Skeletal muscle tissue (tissue), 4 donors: ENCODE results near the gene ARL5C. TPM values are rescaled to one million over a fixed set of nuclear protein-coding genes. Genes with fewer than 3 reads are reported as not detected.

Experiments
- H3K27ac ChIP-seq: one replicate; pipeline ENCODE4 v1.7.0; 2013; ENCODE audit warnings: mild to moderate bottlenecking, low read depth, low read length, inconsistent platforms
- H3K27me3 ChIP-seq, 3 donors: one replicate each; pipeline ENCODE4 v1.7.0; 2013; ENCODE audit warnings: low read length in 3 of 3; ENCODE audit not compliant: control insufficient read depth in 3 of 3, insufficient read depth in 3 of 3
- H3K36me3 ChIP-seq, 3 donors: one replicate each; pipeline ENCODE4 v1.7.0; 2013; ENCODE audit warnings: low read length in 3 of 3; ENCODE audit not compliant: control insufficient read depth in 3 of 3, insufficient read depth in 3 of 3
- H3K4me1 ChIP-seq, 3 donors: one replicate each; pipeline ENCODE4 v1.7.0; 2013; ENCODE audit warnings: low read length in 3 of 3, mild to moderate bottlenecking in 3 of 3; ENCODE audit not compliant: control insufficient read depth in 3 of 3, insufficient read depth in 3 of 3
- H3K4me3 ChIP-seq, 3 donors: one replicate each; pipeline ENCODE4 v1.7.0; 2013; ENCODE audit warnings: low read length in 3 of 3
- H3K9ac ChIP-seq, 3 donors: one replicate each; pipeline ENCODE4 v1.7.0; 2013; ENCODE audit warnings: low read length in 3 of 3, mild to moderate bottlenecking in 3 of 3, moderate library complexity in 2 of 3, low read depth in 1 of 3
- H3K9me3 ChIP-seq, 3 donors: one replicate each; pipeline ENCODE4 v1.7.0; 2013; ENCODE audit warnings: low read length in 3 of 3; ENCODE audit not compliant: control insufficient read depth in 3 of 3
- total RNA-seq: library from RNA; depleted of rRNA; stranded (reverse); fragments of >200 nt; gene quantifications from one replicate; pipeline ENCODE4 v1.2.3, GENCODE V29; 2014
- donor health status: Osteomylitis.

Gene ARL5C
- total RNA-seq, 1 donor from 2014 or later, result under 0.01 TPM

DNA sequence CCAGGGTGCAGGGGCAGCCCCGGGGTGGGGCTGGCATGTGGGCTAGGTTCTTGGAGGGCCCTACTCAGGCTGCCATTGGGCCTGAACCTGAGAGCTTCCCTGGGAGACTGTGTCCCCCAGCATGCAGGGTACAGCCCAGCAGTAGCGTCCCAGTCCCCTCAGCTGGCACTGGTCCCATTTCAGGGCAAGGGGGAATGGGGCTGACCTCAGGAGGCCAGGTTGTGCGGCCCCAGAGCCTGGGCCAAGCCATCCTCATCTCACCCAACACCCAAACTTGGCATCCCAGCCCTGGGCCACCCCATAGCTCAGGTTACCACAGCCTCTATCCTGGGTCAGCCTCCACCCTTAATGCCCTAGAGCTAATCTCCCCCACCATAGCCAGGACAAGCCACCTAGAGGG lies 20.8 kb downstream of the ARL5C start:
- Histone ChIP-seq H3K4me1 (peaks cover 14 to 21% (median 17%) of the 10 kb centered on the region in 3 donors), H3K36me3 (no peaks in the 10 kb centered on the region), H3K27ac (no peak overlapping the region), H3K27me3 (peaks cover 0 to 7% (median 7%) of the 10 kb centered on the region in 3 donors), H3K4me3 (no peak overlapping the region), H3K9me3 (no peaks in the 10 kb centered on the region), H3K9ac (no peak overlapping the region)

DNA sequence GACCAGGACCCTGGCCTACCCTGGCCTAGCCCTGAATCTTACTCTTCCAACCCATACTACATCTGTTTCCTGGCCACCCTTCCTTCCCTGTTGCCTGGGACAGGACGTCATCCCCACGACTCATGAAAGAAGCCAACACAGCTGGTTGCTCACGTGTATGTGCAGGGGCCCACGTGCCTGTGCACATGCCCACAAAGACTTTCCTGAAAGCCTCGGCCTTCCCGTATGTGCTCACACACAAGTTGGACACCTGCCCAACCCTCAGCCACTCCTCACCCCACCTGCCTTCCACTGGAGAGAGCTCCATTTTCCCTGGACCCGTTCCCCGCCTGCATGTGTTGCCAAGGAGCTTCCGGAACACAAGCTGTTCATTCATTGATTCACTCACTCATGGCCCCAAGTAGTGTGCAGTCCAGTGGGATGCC lies 21.5 kb downstream of the ARL5C start:
- no peaks in the 10 kb centered on the region for H3K9me3 ChIP-seq
- no peak overlapping the region for H3K4me3 ChIP-seq
- peaks cover 0 to 3% (median 0%) of the 10 kb centered on the region in 3 donors for H3K27me3 ChIP-seq
- no peak overlapping the region for H3K9ac ChIP-seq
- H3K4me1 ChIP-seq, result peaks cover 14 to 23% (median 16%) of the 10 kb centered on the region in 3 donors
- H3K27ac ChIP-seq, result peak overlapping the region; percentile 78
- H3K36me3 ChIP-seq, result no peaks in the 10 kb centered on the region

DNA sequence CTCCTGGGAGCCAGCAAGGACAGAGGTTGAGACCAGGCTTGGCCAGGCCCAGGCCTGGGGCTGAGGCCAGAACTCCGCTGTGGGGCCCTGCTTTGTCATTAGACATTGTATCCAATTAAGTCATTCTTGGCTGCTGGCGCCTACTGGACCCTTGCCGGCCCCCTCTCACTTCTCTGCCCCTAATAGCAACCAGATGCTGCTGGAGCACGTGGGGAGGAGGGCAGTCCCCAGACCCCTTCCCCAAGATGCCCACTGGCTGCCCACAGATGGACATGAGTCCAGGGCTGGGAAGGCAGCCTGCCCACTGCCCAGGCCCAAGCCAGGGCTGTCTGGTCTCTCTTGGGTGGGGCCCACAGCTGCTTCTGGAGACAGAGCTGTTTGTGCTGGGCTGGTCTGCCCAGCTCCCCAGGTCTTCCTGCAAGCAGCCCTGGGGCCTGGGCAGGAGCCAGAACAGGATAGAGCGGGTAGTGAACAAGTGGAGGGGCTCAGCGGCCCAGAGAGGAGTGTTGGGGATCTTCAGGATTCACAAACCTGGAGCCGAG lies 22.3 kb downstream of the ARL5C start:
- peak overlapping the region; percentile 78 for H3K27ac ChIP-seq
- no peak overlapping the region for H3K4me3 ChIP-seq
- no peaks in the 10 kb centered on the region for H3K36me3 ChIP-seq
- H3K4me1 ChIP-seq, result peaks cover 16 to 28% (median 17%) of the 10 kb centered on the region in 3 donors
- no peaks in the 10 kb centered on the region for H3K27me3 ChIP-seq
- H3K9me3 ChIP-seq, result no peaks in the 10 kb centered on the region
- no peak overlapping the region for H3K9ac ChIP-seq

DNA sequence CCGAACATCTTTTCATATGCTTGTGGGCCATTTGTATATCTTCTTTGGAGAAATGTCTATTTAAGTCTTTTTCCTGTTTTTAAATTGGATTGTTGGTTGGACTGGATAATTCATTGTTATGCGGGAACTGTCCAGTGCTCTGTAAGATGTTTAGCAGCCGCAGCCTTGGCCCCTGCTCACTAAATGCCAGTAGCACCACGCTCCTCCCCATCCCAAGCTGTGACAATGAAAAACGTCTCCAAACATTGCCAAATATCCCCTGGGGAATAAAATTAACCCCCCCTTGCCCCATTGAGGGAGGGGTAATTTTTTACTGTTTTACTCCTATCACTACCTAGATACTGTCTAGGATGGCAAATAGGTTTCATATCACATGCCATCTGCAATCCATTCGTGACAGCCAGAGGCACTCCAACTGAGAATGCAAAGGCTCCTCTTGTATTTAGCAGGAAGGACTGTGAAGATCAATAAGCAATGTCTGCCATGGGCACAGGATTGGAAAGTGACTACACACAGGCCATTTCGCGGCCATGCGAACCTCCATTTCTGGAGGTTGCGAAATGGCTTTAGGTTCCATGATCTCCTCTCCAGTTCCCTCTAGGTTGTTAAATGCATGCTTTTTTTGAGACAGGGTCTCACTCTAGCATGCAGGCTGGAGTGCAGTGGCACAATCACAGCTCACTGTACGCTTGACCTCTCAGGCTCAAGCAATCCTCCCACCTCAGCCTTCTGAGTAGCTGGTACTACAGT lies 23.9 kb downstream of the ARL5C start:
- Histone ChIP-seq H3K36me3 (no peaks in the 10 kb centered on the region), H3K9me3 (no peaks in the 10 kb centered on the region), H3K27ac (no peak overlapping the region), H3K4me3 (no peak overlapping the region), H3K4me1 (peaks cover 14 to 28% (median 17%) of the 10 kb centered on the region in 3 donors), H3K27me3 (no peaks in the 10 kb centered on the region), H3K9ac (no peak overlapping the region)

DNA sequence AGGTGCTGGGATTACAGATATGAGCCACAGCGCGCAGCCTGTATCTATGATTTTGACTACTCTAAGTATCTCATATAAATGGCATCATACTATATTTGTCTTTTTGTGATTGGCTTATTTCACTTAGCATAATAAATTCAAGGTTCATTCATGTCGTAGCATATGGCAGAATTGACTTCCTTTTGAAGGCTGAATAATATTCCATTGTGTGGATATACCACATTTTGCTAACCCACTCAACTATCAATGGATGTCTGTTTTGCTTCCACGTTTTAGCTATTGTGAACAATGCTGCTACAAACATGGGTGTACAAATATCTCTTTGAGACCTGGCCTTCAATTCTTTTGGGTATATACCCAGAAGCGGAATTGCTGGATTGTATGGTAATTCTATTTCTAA lies 24.7 kb downstream of the ARL5C start:
- no peak overlapping the region for H3K9ac ChIP-seq
- no peak overlapping the region for H3K27ac ChIP-seq
- no peak overlapping the region for H3K4me3 ChIP-seq
- no peaks in the 10 kb centered on the region for H3K27me3 ChIP-seq
- H3K36me3 ChIP-seq, result no peaks in the 10 kb centered on the region
- H3K4me1 ChIP-seq, result peaks cover 14 to 28% (median 17%) of the 10 kb centered on the region in 3 donors
- no peaks in the 10 kb centered on the region for H3K9me3 ChIP-seq

DNA sequence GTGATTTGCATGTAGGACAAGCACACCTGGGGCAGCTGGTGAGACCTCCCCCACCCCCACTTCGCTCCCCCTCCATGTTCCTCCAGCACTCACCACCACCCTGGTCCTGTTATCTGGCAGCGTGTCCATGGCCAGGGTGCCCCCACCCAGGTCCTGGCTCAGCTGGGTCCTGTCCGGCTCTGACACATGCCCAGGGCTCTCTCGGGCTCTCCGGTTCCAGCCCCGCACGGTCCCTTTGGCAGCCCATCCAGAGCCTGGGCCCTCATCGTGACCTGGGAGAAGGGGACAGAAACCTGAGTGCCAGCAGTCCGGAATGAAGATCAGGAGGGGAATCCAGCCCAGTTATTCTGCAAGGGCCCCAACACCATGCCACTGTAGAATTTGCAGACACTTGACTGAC lies 26.4 kb downstream of the ARL5C start:
- Histone ChIP-seq H3K4me1 (peaks cover 9 to 19% (median 10%) of the 10 kb centered on the region in 3 donors), H3K9ac (no peak overlapping the region), H3K4me3 (no peak overlapping the region), H3K36me3 (no peaks in the 10 kb centered on the region), H3K27me3 (no peaks in the 10 kb centered on the region), H3K9me3 (no peaks in the 10 kb centered on the region), H3K27ac (no peak overlapping the region)

DNA sequence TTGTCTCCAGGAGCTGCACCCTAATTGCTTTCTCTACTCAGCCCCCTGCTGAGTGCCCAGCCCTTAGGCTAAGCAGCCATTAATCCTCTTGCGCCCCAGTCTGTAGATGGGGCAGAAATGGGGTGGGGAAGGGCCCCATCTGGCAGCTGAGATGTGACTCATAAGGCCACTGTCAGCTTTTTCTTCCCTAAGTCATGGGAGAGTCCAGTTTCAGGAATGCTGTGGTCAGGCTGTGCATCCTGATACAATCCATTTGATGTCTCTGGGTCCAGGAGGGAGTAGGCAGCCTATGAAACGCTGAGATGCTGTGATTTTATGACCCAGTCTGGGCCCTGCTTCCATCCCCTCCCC lies 26.8 kb downstream of the ARL5C start:
- H3K9me3 ChIP-seq, result no peaks in the 10 kb centered on the region
- peaks cover 5 to 15% (median 6%) of the 10 kb centered on the region in 3 donors for H3K4me1 ChIP-seq
- no peaks in the 10 kb centered on the region for H3K27me3 ChIP-seq
- no peak overlapping the region for H3K27ac ChIP-seq
- no peaks in the 10 kb centered on the region for H3K36me3 ChIP-seq
- no peak overlapping the region for H3K4me3 ChIP-seq
- H3K9ac ChIP-seq, result no peak overlapping the region

DNA sequence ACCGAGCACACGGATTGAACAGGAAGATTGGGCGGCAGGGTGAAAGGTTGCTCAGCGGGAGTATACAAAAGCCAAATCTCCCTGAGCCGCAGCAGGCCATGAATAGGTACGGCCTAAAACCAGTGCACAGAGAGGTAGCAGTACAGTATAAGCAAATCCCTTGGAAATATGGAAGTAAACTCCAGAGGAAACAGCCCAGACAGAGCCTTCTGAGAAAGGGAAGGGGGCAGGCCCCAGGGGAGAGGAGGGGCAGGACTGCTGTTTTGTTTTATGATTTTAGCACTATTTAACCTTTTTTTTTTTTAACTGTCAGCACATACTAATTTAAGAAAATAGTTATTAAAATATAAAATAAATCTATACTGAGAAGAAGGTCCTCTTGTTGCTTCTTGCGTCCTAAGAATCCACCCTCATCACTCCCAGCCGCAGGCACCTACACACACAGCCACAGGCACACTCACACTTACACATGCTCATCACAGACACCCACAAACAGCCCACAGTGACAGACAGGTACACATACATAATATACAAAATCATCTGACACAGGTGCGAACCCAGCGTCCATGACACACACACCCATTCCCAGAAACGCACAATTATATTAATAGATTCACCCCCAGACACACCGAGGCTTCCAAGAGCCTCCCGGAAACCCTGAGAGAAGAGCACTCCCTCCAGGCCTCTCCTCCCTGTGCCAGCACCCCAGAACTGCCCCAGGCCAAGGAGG lies 27.4 kb downstream of the ARL5C start:
- H3K9me3 ChIP-seq, result no peaks in the 10 kb centered on the region
- no peaks in the 10 kb centered on the region for H3K36me3 ChIP-seq
- H3K9ac ChIP-seq, result no peak overlapping the region
- H3K4me1 ChIP-seq, result peaks cover 3 to 14% (median 4%) of the 10 kb centered on the region in 3 donors
- H3K27ac ChIP-seq, result no peak overlapping the region
- no peaks in the 10 kb centered on the region for H3K27me3 ChIP-seq
- no peak overlapping the region for H3K4me3 ChIP-seq

DNA sequence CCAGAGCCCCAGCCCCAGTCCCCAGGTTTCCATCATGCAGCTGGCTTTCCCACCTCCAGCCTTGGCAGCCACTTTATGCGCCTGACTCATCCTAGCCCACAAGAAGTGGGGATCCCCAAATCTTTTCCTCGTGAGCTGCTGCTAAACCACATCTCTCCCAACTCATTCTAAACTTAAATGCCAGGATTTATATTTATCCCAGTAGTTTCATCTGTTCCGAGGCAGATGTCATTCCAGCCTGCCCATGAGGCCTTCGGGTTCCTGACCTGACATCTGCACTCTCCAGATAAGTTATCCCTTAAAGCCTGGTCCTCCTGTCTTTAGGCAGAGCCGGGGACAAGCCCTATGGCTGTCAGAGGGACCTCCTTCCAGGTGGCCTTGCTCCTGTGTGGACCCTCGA lies 31.1 kb downstream of the ARL5C start:
- H3K9ac ChIP-seq, result no peak overlapping the region
- no peaks in the 10 kb centered on the region for H3K9me3 ChIP-seq
- no peak overlapping the region for H3K27ac ChIP-seq
- peaks cover 5 to 14% (median 7%) of the 10 kb centered on the region in 3 donors for H3K4me1 ChIP-seq
- H3K4me3 ChIP-seq, result no peak overlapping the region
- no peaks in the 10 kb centered on the region for H3K36me3 ChIP-seq
- no peaks in the 10 kb centered on the region for H3K27me3 ChIP-seq

DNA sequence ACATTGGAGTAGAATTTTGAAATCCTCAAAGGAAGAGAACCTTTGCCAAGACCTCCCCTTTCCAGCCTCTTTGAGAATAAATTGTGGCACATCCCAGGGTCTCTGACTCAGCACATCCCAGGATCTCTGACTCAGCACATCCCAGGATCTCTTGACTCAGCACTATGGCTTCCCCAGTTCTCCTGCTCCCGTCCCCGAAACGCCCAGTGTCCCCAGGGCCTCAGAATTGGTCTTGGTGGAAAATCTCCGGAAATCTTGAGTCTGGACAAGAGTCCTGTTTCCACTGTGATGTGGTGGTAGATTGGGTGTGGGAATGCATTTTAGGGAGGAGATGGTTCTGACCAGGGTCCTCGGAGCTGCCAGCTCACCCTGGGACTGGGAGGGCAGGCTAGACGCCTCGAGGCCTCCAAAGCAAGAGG lies 33.8 kb downstream of the ARL5C start:
- H3K36me3 ChIP-seq, result no peaks in the 10 kb centered on the region
- peaks cover 4 to 5% (median 5%) of the 10 kb centered on the region in 3 donors for H3K4me1 ChIP-seq
- H3K27ac ChIP-seq, result peak overlapping the region; percentile 44
- H3K9ac ChIP-seq, result no peak overlapping the region
- no peaks in the 10 kb centered on the region for H3K27me3 ChIP-seq
- no peaks in the 10 kb centered on the region for H3K9me3 ChIP-seq
- no peak overlapping the region for H3K4me3 ChIP-seq
